ENCODE results near the gene DCBLD2. TPM values are rescaled to one million over a fixed set of nuclear protein-coding genes. Genes with fewer than 3 reads are reported as not detected.
A peak's percentile ranks its signal among the peaks of the same experiment; 100 is the strongest.

Gene DCBLD2
- total RNA-seq, 2 donors from 2014 or later, result 2.5 to 3.6 TPM

- Mint-ChIP-seq H3K4me1 (no peaks in the 10 kb centered on the region), H3K9me3 (peaks cover 9% of the 10 kb centered on the region), H3K36me3 (ENCODE audit: low read depth) (no peaks in the 10 kb centered on the region), H3K27ac (no peak overlapping the region), H3K27me3 (no peaks in the 10 kb centered on the region), H3K4me3 (no peak overlapping the region)
- ATAC-seq (replicated peaks), result no peak
These were observed 72.2 kb downstream of the DCBLD2 start for GRCh38 chr3:98829246-98829832.

DNA sequence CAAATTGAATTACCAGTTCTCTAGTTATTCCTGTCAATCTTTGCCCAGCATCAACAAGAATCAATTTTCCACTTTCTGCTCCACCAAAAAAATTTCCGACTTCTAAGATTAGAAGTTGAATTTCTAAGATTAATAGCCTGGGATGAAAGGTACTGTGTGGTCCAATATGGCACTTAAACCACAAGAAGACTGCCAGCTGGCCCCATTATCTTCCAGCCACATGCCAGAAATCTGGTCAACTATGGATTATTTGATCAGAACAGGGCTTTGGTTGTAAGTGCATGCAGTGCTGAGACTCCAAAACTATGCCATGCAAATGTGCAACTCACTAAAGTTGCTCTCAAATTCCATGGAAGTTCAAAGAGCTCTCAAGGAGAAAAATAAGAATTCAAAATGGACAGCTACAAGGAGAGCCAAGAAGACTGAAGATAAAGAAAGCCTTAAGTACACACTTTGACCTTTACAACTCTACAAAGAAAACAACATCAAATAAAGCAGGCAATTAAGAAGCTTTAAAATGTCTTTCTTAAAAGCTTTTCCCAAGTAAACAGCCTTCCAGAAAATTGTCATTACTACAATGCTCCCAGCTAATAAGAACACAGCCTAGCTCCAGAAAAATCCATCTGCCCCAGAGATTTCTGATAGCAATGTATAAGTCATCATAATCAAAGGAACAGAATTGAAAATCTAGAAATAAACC is 74.1 kb downstream of the DCBLD2 start:
- Mint-ChIP-seq H3K27me3 (no peaks in the 10 kb centered on the region), H3K4me3 (no peak overlapping the region), H3K9me3 (peaks cover 6% of the 10 kb centered on the region), H3K27ac (no peak overlapping the region), H3K4me1 (no peaks in the 10 kb centered on the region), H3K36me3 (ENCODE audit: low read depth) (no peaks in the 10 kb centered on the region)
- ATAC-seq (replicated peaks), result no peak

DNA sequence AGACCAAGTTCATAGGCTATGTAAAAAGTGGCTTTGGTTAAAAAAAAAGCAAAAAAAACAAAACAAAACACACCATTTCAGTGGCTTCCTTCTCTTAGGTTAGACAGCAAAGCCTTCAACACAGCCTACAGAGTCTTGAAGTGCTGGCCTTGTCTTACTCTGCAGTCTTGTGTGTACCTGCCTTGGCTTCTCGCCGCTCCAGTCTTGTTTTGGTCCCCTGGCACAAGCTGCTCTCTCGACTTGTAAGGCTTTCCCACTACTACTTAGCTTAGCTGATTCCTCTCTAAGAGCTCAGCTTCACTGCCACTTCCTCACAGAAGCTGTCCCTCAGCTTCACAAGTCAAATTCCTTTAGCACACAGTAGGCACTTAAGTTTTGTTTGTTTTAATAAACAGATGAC is 75.4 kb downstream of the DCBLD2 start:
- no peaks in the 10 kb centered on the region for H3K4me1 Mint-ChIP-seq
- H3K4me3 Mint-ChIP-seq, result no peak overlapping the region
- no peaks in the 10 kb centered on the region for H3K27me3 Mint-ChIP-seq
- no peak overlapping the region for H3K27ac Mint-ChIP-seq
- peaks cover 3% of the 10 kb centered on the region for H3K9me3 Mint-ChIP-seq
- no peak for ATAC-seq (replicated peaks)
- H3K36me3 Mint-ChIP-seq (ENCODE audit: low read depth), result no peaks in the 10 kb centered on the region

DNA sequence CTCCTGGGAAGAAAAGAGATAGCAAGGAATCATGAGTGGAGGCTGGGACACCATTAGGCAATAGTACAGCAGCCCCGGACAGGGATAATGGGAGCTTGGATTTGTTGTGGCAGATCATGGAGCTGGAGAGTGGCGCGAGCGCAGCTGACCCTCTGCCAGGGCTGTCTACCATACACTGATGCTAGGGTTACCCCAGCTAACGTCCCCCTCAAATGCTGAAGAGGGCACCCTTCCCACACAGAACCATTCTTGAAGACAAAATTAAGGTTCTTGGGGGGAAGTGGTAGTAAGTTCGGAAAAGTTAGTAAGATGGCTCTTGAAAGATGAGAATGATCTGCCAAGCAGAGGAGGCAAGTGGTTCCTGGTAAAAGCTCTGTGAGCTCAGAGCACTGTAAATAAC is 77.2 kb downstream of the DCBLD2 start:
- Mint-ChIP-seq H3K4me3 (no peak overlapping the region), H3K36me3 (ENCODE audit: low read depth) (no peaks in the 10 kb centered on the region), H3K27me3 (no peaks in the 10 kb centered on the region), H3K27ac (no peak overlapping the region), H3K4me1 (no peaks in the 10 kb centered on the region), H3K9me3 (no peaks in the 10 kb centered on the region)
- ATAC-seq (replicated peaks), result no peak

DNA sequence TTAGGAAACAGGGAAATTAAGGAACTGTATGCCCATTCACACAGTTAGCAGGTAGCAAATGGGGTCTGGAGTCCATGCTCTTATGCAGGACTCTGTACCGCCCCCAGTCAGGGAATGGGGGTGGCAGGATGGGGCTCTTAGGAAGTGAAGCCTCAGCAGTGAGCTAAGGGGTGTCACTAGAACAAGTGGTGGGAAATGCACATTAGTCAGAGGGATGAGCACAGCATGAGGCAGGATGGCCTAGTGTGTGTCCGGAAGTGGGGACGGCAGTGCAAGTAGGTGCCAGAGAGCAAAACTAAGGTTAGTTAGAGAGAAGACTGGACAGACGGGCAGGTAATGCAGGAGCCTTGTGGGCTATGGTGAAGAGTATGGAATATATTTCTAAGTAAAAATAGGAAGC is 77.7 kb downstream of the DCBLD2 start:
- no peaks in the 10 kb centered on the region for H3K9me3 Mint-ChIP-seq
- no peak for ATAC-seq (replicated peaks)
- no peaks in the 10 kb centered on the region for H3K4me1 Mint-ChIP-seq
- H3K36me3 Mint-ChIP-seq (ENCODE audit: low read depth), result no peaks in the 10 kb centered on the region
- no peaks in the 10 kb centered on the region for H3K27me3 Mint-ChIP-seq
- H3K27ac Mint-ChIP-seq, result no peak overlapping the region
- H3K4me3 Mint-ChIP-seq, result no peak overlapping the region

GRCh38 chr3:98821063-98821462 is 80.4 kb downstream of the DCBLD2 start:
- no peaks in the 10 kb centered on the region for H3K4me1 Mint-ChIP-seq
- H3K9me3 Mint-ChIP-seq, result no peaks in the 10 kb centered on the region
- no peak overlapping the region for H3K4me3 Mint-ChIP-seq
- no peak overlapping the region for H3K27ac Mint-ChIP-seq
- H3K36me3 Mint-ChIP-seq (ENCODE audit: low read depth), result no peaks in the 10 kb centered on the region
- no peak for ATAC-seq (replicated peaks)
- no peaks in the 10 kb centered on the region for H3K27me3 Mint-ChIP-seq

GRCh38 chr3:98817547-98818041 is 83.9 kb downstream of the DCBLD2 start:
- peak; percentile 66 for ATAC-seq (replicated peaks)
- Mint-ChIP-seq H3K36me3 (ENCODE audit: low read depth) (no peaks in the 10 kb centered on the region), H3K27me3 (no peaks in the 10 kb centered on the region), H3K4me3 (no peak overlapping the region), H3K4me1 (no peaks in the 10 kb centered on the region), H3K9me3 (no peaks in the 10 kb centered on the region), H3K27ac (no peak overlapping the region)

GRCh38 chr3:98814817-98815420 is 86.6 kb downstream of the DCBLD2 start:
- Mint-ChIP-seq H3K4me3 (no peak overlapping the region), H3K27me3 (no peaks in the 10 kb centered on the region), H3K9me3 (no peaks in the 10 kb centered on the region), H3K36me3 (ENCODE audit: low read depth) (no peaks in the 10 kb centered on the region), H3K27ac (no peak overlapping the region), H3K4me1 (no peaks in the 10 kb centered on the region)
- no peak for ATAC-seq (replicated peaks)

DNA sequence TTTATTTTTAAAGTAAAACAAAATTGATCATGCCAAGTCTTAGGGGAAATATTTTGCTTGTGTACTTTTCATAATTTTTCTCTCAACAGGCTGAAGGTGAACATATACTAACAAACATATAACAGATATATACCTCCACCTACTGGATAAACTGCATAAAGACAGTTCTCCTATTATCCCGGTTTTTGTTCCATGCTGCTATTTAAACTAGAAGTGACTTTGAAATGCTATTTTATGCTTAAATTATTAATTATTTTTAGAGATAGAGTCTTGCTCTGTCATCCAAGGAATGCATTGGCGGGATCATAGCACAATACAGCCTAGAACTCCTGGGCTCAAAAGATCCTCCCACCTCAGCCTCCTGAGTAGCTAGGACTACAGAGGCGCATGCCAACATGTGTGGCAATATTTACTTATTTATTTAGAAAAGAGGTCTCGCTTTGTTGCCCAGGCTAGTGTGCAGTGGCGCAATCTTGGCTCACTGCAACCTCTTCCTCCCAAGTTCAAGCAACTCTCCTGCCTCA is 88.6 kb downstream of the DCBLD2 start:
- Mint-ChIP-seq H3K36me3 (ENCODE audit: low read depth) (no peaks in the 10 kb centered on the region), H3K27me3 (no peaks in the 10 kb centered on the region), H3K9me3 (no peaks in the 10 kb centered on the region), H3K27ac (no peak overlapping the region), H3K4me3 (no peak overlapping the region), H3K4me1 (no peaks in the 10 kb centered on the region)
- ATAC-seq (replicated peaks), result no peak

DNA sequence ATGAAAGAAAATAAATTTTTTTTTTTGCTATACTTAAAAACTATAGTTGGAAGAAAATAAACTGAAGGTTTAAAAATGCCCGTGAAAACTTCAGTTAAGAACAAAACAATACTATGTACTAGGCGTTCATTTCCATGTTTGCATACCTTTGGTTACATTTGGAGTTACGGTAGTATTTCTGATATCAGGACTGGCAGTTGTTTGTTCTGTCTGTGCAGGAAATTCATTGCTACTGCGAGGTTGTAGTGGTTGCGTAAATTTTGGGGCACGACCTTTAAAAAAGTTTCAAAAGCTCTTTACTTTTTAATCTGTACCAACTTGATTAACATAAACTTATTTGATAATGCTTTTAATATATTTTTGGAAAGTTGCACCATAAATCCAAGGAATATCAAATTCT is 90.4 kb downstream of the DCBLD2 start:
- no peak for ATAC-seq (replicated peaks)
- Mint-ChIP-seq H3K36me3 (ENCODE audit: low read depth) (no peaks in the 10 kb centered on the region), H3K4me1 (no peaks in the 10 kb centered on the region), H3K27me3 (no peaks in the 10 kb centered on the region), H3K9me3 (no peaks in the 10 kb centered on the region), H3K4me3 (no peak overlapping the region), H3K27ac (no peak overlapping the region)

GRCh38 chr3:98809557-98809956 is 91.9 kb downstream of the DCBLD2 start:
- no peaks in the 10 kb centered on the region for H3K4me1 Mint-ChIP-seq
- no peak overlapping the region for H3K27ac Mint-ChIP-seq
- no peaks in the 10 kb centered on the region for H3K27me3 Mint-ChIP-seq
- H3K4me3 Mint-ChIP-seq, result no peak overlapping the region
- H3K9me3 Mint-ChIP-seq, result no peaks in the 10 kb centered on the region
- ATAC-seq (replicated peaks), result no peak
- H3K36me3 Mint-ChIP-seq (ENCODE audit: low read depth), result no peaks in the 10 kb centered on the region

GRCh38 chr3:98808071-98808470 is 93.4 kb downstream of the DCBLD2 start:
- H3K36me3 Mint-ChIP-seq (ENCODE audit: low read depth), result no peaks in the 10 kb centered on the region

GRCh38 chr3:98807561-98807960 is 93.9 kb downstream of the DCBLD2 start:
- H3K36me3 Mint-ChIP-seq (ENCODE audit: low read depth), result no peaks in the 10 kb centered on the region
- H3K27me3 Mint-ChIP-seq, result no peaks in the 10 kb centered on the region
- no peak for ATAC-seq (replicated peaks)
- H3K27ac Mint-ChIP-seq, result no peak overlapping the region
- no peaks in the 10 kb centered on the region for H3K4me1 Mint-ChIP-seq
- no peak overlapping the region for H3K4me3 Mint-ChIP-seq
- H3K9me3 Mint-ChIP-seq, result no peaks in the 10 kb centered on the region

More at GRCh38 chr3:98808071-98808470, 93.4 kb downstream of the DCBLD2 start:
- no peaks in the 10 kb centered on the region for H3K27me3 Mint-ChIP-seq
- no peaks in the 10 kb centered on the region for H3K4me1 Mint-ChIP-seq
- H3K27ac Mint-ChIP-seq, result no peak overlapping the region
- no peak for ATAC-seq (replicated peaks)
- H3K9me3 Mint-ChIP-seq, result no peaks in the 10 kb centered on the region
- H3K4me3 Mint-ChIP-seq, result no peak overlapping the region

GRCh38 chr3:98807011-98807410 is 94.5 kb downstream of the DCBLD2 start:
- Mint-ChIP-seq H3K36me3 (ENCODE audit: low read depth) (no peaks in the 10 kb centered on the region), H3K4me1 (no peaks in the 10 kb centered on the region), H3K4me3 (no peak overlapping the region), H3K27ac (no peak overlapping the region), H3K9me3 (no peaks in the 10 kb centered on the region), H3K27me3 (no peaks in the 10 kb centered on the region)
- no peak for ATAC-seq (replicated peaks)

GRCh38 chr3:98806521-98806920 is 95.0 kb downstream of the DCBLD2 start:
- Mint-ChIP-seq H3K9me3 (no peaks in the 10 kb centered on the region), H3K27me3 (no peaks in the 10 kb centered on the region), H3K36me3 (ENCODE audit: low read depth) (no peaks in the 10 kb centered on the region), H3K27ac (no peak overlapping the region), H3K4me1 (no peaks in the 10 kb centered on the region), H3K4me3 (no peak overlapping the region)
- ATAC-seq (replicated peaks), result no peak

Data from activated T-helper 17 cell treated with anti-CD3 and anti-CD28 coated beads, Interleukin-2, amount 50 U/mL, for 72 hours (primary cell).